ENCODE data around the gene AMZ1. TPM values are rescaled to one million over a fixed set of nuclear protein-coding genes. Genes with fewer than 3 reads are reported as not detected.

The AMZ1 gene
- total RNA-seq, 1 experiment from 2014 or later, result 0.74 TPM

DNA sequence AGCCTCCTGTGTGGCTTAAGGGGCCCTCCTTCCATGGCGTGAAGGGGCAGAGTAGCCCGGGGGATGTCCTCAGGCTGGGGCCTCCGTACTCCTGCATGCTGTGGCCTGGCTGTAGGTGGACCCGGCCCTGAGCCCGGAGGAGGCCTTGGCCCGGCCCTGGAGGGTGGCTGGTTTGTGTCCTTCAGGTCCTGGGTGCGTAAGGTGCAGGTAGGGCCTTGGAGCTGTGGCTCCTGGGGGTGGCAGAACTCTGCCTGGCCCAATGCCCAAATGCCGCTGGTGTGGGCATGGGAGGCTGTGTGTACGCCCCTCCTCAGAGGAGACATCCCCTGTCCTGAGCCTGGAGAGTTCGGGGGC is 26.9 kb upstream of the AMZ1 start:
- H2BK120ac ChIP-seq (ENCODE audit: low read depth, low read length, poor library complexity, severe bottlenecking), result no peak overlapping the region
- H3K36me3 Mint-ChIP-seq (ENCODE audit: insufficient read depth in 1 of 3, low read depth in 3 of 3), result peaks cover 6 to 25% (median 22%) of the 10 kb centered on the region in 3 experiments

More for the DNA sequence above, 26.9 kb upstream of the AMZ1 start:
- no peak overlapping the region for H3K18ac ChIP-seq (ENCODE audit: insufficient read length, low read depth, low read length)
- H3K27me3 Mint-ChIP-seq (ENCODE audit: low read depth), result peaks cover 2% of the 10 kb centered on the region
- H2AK5ac ChIP-seq (ENCODE audit: insufficient read length, low read length), result no peak overlapping the region
- H3K27ac ChIP-seq (ENCODE audit: insufficient read length, low read depth, low read length), result no peak overlapping the region
- H4K5ac ChIP-seq (ENCODE audit: insufficient read length, low read depth, low read length), result no peak overlapping the region
- no peak overlapping the region for H3K23ac ChIP-seq (ENCODE audit: insufficient read length, low read depth, low read length)
- H3K79me1 ChIP-seq (ENCODE audit: insufficient read depth, low read depth, low read length, poor library complexity, severe bottlenecking), result no peaks in the 10 kb centered on the region
- H3K79me2 ChIP-seq (ENCODE audit: insufficient read depth, low read length), result no peaks in the 10 kb centered on the region
- no peak overlapping the region for H3K4ac ChIP-seq (ENCODE audit: low read depth, low read length)
- no peak overlapping the region for H2BK5ac ChIP-seq (ENCODE audit: insufficient read length, low read length)
- H2BK20ac ChIP-seq (ENCODE audit: low read depth, low read length, poor library complexity, severe bottlenecking), result no peak overlapping the region
- H4K20me1 ChIP-seq (ENCODE audit: control insufficient read depth, insufficient read depth, insufficient read length), result no peaks in the 10 kb centered on the region
- H2BK12ac ChIP-seq (ENCODE audit: insufficient read length, low read depth, low read length), result no peak overlapping the region
- no peak overlapping the region for H2AFZ ChIP-seq (ENCODE audit: low read length)
- no peaks in the 10 kb centered on the region; the same call in 1 of the 2 replicates for H3K4me1 ChIP-seq (ENCODE audit: insufficient read depth, low read length)
- no peak for DNase-seq
- H3K9me3 ChIP-seq (ENCODE audit: control insufficient read depth, low read depth, low read length), result no peaks in the 10 kb centered on the region
- no peak overlapping the region for H3K56ac ChIP-seq (ENCODE audit: insufficient read length, low read depth, low read length)
- no peak overlapping the region for H4K8ac ChIP-seq (replicated peaks; ENCODE audit: insufficient read length, low read depth, low read length)
- H3K4me2 ChIP-seq (ENCODE audit: insufficient read depth, insufficient read length, low read length), result no peak overlapping the region
- H3K27ac Mint-ChIP-seq, result no peak overlapping the region
- no peak overlapping the region for H3T11ph ChIP-seq (ENCODE audit: low read length)
- no peak overlapping the region for H4K91ac ChIP-seq (ENCODE audit: insufficient read length, low read depth, low read length)
- H3K27me3 ChIP-seq (ENCODE audit: insufficient read depth, low read length), result no peaks in the 10 kb centered on the region
- no peak overlapping the region for H3K9ac ChIP-seq (ENCODE audit: extremely low read depth, insufficient read length, low read length)
- TF ChIP-seq, protein P1, sequence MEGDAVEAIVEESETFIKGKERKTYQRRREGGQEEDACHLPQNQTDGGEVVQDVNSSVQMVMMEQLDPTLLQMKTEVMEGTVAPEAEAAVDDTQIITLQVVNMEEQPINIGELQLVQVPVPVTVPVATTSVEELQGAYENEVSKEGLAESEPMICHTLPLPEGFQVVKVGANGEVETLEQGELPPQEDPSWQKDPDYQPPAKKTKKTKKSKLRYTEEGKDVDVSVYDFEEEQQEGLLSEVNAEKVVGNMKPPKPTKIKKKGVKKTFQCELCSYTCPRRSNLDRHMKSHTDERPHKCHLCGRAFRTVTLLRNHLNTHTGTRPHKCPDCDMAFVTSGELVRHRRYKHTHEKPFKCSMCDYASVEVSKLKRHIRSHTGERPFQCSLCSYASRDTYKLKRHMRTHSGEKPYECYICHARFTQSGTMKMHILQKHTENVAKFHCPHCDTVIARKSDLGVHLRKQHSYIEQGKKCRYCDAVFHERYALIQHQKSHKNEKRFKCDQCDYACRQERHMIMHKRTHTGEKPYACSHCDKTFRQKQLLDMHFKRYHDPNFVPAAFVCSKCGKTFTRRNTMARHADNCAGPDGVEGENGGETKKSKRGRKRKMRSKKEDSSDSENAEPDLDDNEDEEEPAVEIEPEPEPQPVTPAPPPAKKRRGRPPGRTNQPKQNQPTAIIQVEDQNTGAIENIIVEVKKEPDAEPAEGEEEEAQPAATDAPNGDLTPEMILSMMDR (conservative IDR thresholded peaks at IDR 0.05), result 0 out of 3 replicates have a peak, but pooled peaks have one; percentile 15
- no peak overlapping the region for H3K4me3 Mint-ChIP-seq
- WGBS (ENCODE audit: extremely low coverage, insufficient read length, low lambda C conversion rate), result no CpG with 5 or more reads among the region's 10 CpGs
- no peak overlapping the region for H2BK15ac ChIP-seq (ENCODE audit: low read depth, low read length)
- no peaks in the 10 kb centered on the region for H3K23me2 ChIP-seq (ENCODE audit: insufficient read length, low read depth, low read length, poor library complexity, severe bottlenecking)
- peaks cover 5 to 14% of the 10 kb centered on the region in 2 experiments; a peak in 2 of 4 replicates for H3K4me1 Mint-ChIP-seq
- H3K14ac ChIP-seq (ENCODE audit: insufficient read depth, low read length), result no peak overlapping the region
- no peaks in the 10 kb centered on the region; a peak in 1 of 5 replicates for H3K9me3 Mint-ChIP-seq

All from H9 (cell line).